ENCODE measurements around the gene SIGMAR1. TPM values are rescaled to one million over a fixed set of nuclear protein-coding genes. Genes with fewer than 3 reads are reported as not detected.
A peak's percentile ranks its signal among the peaks of the same experiment; 100 is the strongest.
"Not testable (repeated sequence)": the region's sequence is repeated elsewhere in the genome, so short reads cannot be mapped to it uniquely, and the experiment has no call there.

Gene SIGMAR1
- total RNA-seq, 2 donors from 2014 or later, result 26.7 to 57.1 TPM

DNA sequence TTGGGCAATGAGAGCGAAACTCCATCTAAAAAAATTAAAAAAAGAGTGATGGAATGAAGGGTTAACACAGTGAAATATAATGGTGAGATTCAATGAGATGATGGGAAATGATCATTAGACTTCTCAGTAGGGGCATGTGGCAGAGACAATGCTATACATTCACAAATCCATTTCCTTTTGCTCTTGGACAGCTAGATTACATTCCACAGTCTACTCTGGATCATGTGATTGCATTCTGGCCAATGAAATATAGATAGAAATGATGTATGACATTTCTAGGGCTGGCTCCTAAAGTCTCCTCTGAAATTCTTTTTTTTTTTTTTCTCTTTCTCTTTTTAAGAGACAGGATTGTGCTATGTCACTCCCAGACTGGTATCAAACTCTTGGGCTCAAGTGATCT is 5.1 kb upstream of the SIGMAR1 start:
- Histone ChIP-seq H3K27ac (no peak overlapping the region), H3K4me3 (no peak overlapping the region), H3K4me1 (peaks cover 38% of the 10 kb centered on the region), H3K36me3 (replicated peaks in 1 of 2; ENCODE audit: insufficient read depth in 1 of 2, low read depth in 2 of 2) (no peaks in the 10 kb centered on the region), H3K27me3 (no peaks in the 10 kb centered on the region), H3K9me3 (no peaks in the 10 kb centered on the region)
- TF ChIP-seq, protein P1, sequence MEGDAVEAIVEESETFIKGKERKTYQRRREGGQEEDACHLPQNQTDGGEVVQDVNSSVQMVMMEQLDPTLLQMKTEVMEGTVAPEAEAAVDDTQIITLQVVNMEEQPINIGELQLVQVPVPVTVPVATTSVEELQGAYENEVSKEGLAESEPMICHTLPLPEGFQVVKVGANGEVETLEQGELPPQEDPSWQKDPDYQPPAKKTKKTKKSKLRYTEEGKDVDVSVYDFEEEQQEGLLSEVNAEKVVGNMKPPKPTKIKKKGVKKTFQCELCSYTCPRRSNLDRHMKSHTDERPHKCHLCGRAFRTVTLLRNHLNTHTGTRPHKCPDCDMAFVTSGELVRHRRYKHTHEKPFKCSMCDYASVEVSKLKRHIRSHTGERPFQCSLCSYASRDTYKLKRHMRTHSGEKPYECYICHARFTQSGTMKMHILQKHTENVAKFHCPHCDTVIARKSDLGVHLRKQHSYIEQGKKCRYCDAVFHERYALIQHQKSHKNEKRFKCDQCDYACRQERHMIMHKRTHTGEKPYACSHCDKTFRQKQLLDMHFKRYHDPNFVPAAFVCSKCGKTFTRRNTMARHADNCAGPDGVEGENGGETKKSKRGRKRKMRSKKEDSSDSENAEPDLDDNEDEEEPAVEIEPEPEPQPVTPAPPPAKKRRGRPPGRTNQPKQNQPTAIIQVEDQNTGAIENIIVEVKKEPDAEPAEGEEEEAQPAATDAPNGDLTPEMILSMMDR (IDR thresholded peaks at IDR 0.05), result no peak
- no peak for TF ChIP-seq POLR2A (IDR thresholded peaks at IDR 0.05)
- ATAC-seq, result no peak
- intact Hi-C loops (cut with DNase I), result no loop called here
- 100% methylated on average over 1 of the region's 1 CpG for WGBS, 2 donors
- DNase-seq, result no peak

DNA sequence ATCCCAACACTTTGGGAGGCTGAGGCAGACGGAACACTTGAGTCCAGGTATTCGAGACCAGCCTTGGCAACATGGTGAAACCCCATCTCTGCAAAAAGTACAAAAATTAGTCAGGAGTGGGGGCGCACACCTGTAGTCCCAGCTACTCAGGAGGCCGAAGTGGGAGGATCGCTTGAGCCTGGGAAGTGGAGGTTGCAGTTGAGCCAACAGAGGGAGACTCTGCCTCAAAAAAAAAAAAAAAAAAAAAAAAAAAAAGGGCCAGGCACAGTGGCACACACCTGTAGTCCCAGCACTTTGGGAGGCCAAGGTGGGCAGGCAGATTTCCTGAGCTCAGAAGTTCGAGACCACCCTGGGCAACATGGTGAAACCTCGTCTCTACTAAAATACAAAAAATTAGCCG is 1.7 kb upstream of the SIGMAR1 start:
- H3K36me3 ChIP-seq (replicated peaks in 1 of 2; ENCODE audit: insufficient read depth in 1 of 2, low read depth in 2 of 2); H3K9me3 ChIP-seq; H3K27me3 ChIP-seq; ATAC-seq; intact Hi-C loops (cut with DNase I); H3K4me3 ChIP-seq; DNase-seq; H3K27ac ChIP-seq: not testable (repeated sequence)
- 86 to 97% methylated on average over 7 to 8 of the region's 8 CpGs for WGBS, 2 donors
- H3K4me1 ChIP-seq, result peaks cover 29% of the 10 kb centered on the region

DNA sequence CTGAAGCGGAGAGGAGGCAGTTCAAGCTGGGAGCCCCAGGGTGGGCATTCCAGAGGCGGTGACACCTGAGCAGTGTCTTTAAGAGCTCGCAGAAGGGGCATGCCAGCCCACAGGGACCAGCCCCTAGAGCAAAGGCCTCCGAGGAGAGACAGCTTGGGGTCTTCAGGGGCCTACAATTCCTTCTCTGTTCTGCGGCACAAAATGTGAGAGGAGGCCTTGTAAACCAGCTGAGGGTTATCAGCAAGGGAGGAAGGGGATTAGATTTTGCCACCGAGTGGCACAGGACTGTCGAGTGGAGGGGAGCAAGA is 505 bp upstream of the SIGMAR1 start:
- Histone ChIP-seq H3K4me3 (peak overlapping the region; percentile 32 to 48), H3K27me3 (no peaks in the 10 kb centered on the region), H3K9me3 (no peaks in the 10 kb centered on the region), H3K36me3 (replicated peaks in 1 of 2; ENCODE audit: insufficient read depth in 1 of 2, low read depth in 2 of 2) (no peaks in the 10 kb centered on the region), H3K4me1 (peaks cover 28% of the 10 kb centered on the region), H3K27ac (peak overlapping the region; percentile 71 to 84 (median 79))
- intact Hi-C loops (cut with DNase I), result no loop called here
- TF ChIP-seq, protein P1 (IDR thresholded peaks at IDR 0.05), result no peak
- TF ChIP-seq POLR2A (IDR thresholded peaks at IDR 0.05), result peak in 1 of 3 donors; percentile 22
- DNase-seq (no peak), ATAC-seq (no peak)
- WGBS, 2 donors, result 5 to 15% methylated on average over 7 of the region's 7 CpGs

DNA sequence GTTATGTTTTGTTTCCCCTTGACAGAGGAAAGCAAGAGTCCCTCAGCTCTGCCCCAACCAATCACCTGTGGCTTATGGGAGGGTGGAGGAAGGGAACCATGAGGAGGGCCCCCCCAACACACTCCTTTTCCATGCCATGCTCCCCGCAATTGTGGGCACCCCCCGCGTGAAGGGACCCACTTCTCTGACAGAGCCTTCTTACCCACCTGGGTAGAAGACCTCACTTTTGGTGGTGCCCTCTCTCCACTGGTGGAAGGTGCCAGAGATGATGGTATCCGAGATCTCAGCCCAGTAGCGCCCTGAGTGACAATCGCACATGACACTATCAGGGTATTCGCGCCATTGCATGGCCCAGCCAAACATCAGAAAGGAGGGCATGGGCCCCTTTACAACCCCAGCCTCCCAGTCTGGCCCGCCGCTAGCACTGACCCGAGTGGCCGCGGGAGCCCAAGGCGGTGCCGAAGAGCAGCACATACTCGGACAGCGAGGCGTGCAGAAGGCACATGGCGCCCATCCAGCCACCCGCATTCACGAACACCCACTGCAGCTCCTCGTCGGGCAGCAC is 714 bp downstream of the SIGMAR1 start:
- Histone ChIP-seq H3K36me3 (replicated peaks in 1 of 2; ENCODE audit: insufficient read depth in 1 of 2, low read depth in 2 of 2) (no peaks in the 10 kb centered on the region), H3K4me1 (peaks cover 28% of the 10 kb centered on the region), H3K4me3 (peak overlapping the region; percentile 32 to 48), H3K27me3 (no peaks in the 10 kb centered on the region), H3K9me3 (no peaks in the 10 kb centered on the region), H3K27ac (peak overlapping the region; percentile 71 to 84 (median 79))
- DNase-seq (peak in 2 of 4 donors; percentile 52 to 57), ATAC-seq (no peak)
- WGBS, 2 donors, result 9 to 13% methylated on average over 8 to 23 of the region's 23 CpGs
- TF ChIP-seq POLR2A (IDR thresholded peaks at IDR 0.05), result no peak
- TF ChIP-seq, protein P1 (IDR thresholded peaks at IDR 0.05), result no peak
- intact Hi-C loops (cut with DNase I), result no loop called here

DNA sequence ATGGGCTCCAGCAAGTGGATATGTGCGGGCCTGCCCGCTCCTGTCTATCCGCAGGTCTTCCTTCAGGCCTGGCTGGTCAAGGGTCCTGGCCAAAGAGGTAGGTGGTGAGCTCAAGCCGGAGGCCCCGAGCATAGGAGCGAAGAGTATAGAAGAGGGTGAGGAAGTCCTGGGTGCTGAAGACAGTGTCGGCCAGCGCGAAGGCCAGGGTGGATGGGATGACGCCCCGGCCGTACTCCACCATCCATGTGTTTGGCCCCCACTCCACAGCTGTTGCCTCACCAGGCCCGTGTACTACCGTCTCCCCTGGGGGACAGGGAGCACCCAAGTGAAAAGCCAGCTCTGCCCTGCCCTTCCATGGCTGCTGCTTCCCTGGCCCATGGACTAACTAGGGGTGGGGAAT is 2.0 kb downstream of the SIGMAR1 start:
- Histone ChIP-seq H3K27me3 (no peaks in the 10 kb centered on the region), H3K4me3 (no peak overlapping the region), H3K36me3 (replicated peaks in 1 of 2; ENCODE audit: insufficient read depth in 1 of 2, low read depth in 2 of 2) (no peaks in the 10 kb centered on the region), H3K9me3 (no peaks in the 10 kb centered on the region), H3K4me1 (peaks cover 28% of the 10 kb centered on the region), H3K27ac (no peak overlapping the region)
- TF ChIP-seq, protein P1 (IDR thresholded peaks at IDR 0.05), result no peak
- TF ChIP-seq POLR2A (IDR thresholded peaks at IDR 0.05), result no peak
- no peak for DNase-seq
- intact Hi-C loops (cut with DNase I), result no loop called here
- WGBS, 2 donors, result 92 to 95% methylated on average over 14 of the region's 14 CpGs
- no peak for ATAC-seq
